NCI-H187 (cell line): ENCODE measurements around the gene NMNAT1.
"Not testable (repeated sequence)": the region's sequence is repeated elsewhere in the genome, so short reads cannot be mapped to it uniquely, and the experiment has no call there.

ENCODE experiments used
- DNase-seq, 2 experiments: peaks; one replicate each; lab custom pipeline; 2025; lab: John Stamatoyannopoulos, UW

Gene NMNAT1

DNA sequence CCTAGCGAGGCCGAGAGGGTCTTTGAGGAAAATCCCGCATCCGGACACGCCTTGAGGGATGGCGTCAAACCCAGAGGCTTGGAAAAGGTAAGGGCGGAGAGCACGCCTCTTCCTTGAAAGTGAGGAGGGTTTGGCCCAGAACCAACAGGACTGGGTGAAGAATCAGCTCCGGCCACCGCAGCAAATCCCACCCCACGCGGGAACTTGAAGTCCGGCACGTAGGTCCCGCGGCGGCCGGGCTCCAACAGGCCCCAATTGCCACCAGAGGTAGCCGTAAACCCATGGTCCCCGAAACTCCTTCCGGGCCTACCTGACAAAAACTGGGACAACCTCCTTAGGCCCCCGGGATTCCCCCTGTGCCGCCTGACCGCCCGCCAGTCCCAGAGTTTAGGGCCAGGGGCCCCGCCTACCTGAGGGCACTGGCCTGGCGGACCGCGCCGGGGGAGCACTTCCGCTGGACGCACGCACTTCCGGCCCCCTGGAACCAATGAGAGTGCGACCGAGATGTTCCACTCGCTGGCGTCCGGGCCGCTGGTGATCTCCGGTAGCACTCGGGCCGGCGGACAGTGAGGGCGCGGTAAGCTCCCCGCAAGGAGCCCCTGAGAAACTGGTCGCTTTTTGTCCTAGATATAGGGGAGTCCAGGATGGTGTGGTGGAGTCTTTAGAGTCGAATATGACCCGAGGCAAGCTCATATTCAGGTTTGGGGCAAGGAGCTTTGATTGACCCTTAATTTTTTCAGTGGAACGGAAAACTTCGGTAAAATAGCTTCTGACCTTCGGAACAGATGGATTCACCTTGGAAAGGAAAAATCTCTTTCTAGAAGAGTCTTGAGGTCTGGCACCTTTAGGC lies at the start of gene NMNAT1, which contains the start of gene LZIC:
NMNAT1 (plus strand) TSS at position 537 of the 850 bp plus-strand sequence. CDS start 28,599 bp downstream, outside the sequence.
LZIC (minus strand) TSS at position 453 of the 850 bp plus-strand sequence. CDS start 6,772 bp downstream, outside the sequence.
- peak; percentile 81 for DNase-seq

DNA sequence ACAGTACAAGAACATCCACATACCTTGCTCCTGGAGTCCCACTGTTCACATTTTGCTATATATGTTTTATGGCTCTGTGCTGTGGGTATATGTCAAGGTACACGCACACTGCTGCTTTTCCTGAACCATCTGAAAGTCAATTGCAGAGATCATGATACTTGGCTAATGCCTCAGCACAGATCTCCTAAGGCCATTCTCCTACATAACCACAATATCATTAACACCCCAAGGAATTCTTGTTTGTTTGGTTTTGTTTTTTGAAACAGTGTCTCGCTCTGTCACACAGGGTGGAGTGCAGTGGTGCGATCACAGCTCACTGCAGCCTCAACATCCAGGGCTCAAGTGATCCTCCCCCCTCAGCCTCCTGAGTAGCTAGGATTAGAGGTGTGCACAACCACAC lies 49.2 kb upstream of the NMNAT1 start:
- DNase-seq: no peak

- peak; percentile 74 to 85 for DNase-seq
Observed at GRCh38 chr1:9900142-9901043, 42.9 kb upstream of the NMNAT1 start.

- DNase-seq: no peak
Observed at GRCh38 chr1:9901148-9902059, 41.9 kb upstream of the NMNAT1 start.

DNA sequence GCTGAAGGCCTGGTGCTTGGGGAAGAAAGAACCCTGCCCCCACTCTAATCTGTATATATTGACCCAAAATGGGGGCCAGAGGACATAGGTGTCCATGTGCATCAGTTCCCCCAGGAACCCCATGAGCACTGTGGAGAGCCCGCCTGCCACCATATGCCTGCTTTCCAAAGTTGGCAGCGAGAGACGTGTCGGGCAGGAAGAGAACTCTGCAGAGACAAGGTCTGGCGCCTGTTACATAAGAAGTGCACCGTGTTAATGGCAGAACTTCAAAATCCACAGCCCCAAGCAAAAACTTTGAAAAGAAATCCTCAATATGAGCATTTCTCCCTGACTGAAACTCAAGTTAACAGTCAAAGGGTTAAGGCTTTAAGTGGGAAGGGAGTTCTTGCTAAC lies 41.2 kb upstream of the NMNAT1 start:
- DNase-seq: no peak

- no peak for DNase-seq
Observed at GRCh38 chr1:9903801-9904527, 39.3 kb upstream of the NMNAT1 start.

- DNase-seq: no peak
Observed at GRCh38 chr1:9904596-9904995, 38.7 kb upstream of the NMNAT1 start.

DNA sequence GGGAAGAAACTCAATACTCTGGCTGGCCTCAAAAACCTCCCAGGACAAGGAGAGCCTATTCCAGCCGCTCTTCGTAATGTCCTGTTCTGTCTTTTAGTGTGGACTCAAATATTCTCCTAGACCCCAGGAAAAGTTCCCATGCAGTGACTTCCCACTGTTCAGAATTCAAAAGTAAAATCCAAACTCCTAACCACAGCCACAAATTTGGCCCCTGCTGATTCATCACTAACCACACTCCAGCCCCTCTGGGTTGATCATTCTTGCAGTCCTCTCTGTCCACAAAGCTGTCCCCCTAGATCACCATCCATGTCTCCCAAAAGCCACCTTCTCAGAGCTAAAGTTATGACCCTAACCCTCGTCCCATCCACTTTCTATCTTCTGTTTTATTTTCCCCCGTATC lies 38.3 kb upstream of the NMNAT1 start:
- DNase-seq: no peak

GRCh38 chr1:9906466-9906865 lies 36.8 kb upstream of the NMNAT1 start:
- DNase-seq: no peak

DNA sequence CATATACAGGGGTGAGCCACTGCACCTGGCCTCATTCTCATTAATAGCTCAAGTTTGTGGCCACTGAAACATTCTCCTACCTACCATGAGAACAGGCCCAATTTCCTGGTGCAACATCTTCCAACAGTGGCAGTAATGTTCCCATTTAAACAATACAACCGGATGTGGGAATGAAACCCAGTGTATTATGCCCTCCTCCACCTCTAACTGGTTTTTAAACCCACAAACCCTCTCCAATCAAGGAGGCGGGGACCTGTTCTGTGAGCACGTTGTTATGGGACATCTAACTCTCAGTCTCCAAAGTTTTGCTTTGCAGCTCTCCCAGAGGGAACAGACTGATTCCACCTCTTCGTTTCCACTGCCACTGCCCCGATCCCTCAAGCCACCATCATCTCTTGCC lies 35.8 kb upstream of the NMNAT1 start:
- no peak for DNase-seq

GRCh38 chr1:9908871-9909233 lies 34.4 kb upstream of the NMNAT1 start:
- no peak for DNase-seq

DNA sequence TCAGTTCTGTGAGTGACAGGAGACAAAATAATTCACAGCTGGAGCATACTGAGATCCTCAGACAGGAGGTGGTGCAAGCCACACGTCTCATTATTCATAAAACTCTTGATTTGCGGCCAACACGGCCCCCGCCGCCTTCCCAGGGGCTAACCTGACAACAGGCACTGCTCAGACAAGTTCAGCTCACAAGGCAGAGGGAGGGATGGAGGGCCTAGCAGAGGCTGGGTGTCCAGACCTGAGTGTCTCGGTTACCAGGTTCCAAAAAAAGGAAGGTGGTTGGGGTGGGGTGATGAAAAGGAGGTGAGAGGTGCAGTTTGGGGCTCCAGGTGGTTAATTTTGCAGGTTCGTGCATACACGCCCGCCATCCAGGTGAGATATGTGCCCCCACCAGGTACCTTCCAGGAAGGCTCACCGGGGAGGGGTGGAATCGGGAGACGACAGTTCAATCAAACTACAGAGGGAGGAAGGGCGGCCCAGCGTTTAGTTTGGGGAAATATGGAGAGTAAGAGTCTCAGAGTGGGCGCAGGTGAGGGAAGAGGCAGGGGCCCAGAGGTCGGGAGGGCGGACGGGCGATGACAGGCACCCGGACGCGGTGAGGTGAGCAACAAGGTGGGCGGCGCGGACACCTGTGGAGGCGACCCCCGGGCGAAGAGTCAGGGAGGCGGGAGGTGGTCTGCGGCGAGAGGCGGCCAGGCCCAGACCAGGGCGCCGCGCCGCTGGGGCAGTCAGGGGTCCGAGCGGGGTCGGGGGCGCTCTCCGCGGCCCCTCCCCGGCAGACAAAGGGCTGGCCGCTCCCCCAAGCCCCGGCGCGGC lies 33.8 kb upstream of the NMNAT1 start:
- DNase-seq: no peak

DNA sequence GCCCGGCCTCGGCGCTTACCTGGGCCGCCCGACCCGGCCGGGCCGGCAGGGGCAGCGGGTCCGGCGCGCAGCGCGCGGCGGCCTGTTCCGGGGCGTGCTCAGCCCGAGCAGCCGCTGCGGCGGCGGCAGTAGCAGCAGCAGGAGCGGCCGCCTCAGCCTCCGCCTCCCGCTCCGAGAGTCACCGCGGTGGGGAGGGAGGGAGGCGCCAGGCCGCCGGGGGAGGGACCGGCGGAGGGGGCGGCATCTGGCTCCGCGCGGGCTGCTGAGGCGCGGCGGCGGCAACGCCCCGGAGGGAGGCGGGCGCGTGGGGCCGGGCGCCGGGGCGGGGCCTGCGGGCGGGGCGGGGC lies 33.2 kb upstream of the NMNAT1 start, which contains the start of gene CTNNBIP1:
CTNNBIP1 (minus strand) TSS at position 194 of the 347 bp plus-strand sequence. CDS start 38,205 bp downstream, outside the sequence.
- DNase-seq: no peak

DNA sequence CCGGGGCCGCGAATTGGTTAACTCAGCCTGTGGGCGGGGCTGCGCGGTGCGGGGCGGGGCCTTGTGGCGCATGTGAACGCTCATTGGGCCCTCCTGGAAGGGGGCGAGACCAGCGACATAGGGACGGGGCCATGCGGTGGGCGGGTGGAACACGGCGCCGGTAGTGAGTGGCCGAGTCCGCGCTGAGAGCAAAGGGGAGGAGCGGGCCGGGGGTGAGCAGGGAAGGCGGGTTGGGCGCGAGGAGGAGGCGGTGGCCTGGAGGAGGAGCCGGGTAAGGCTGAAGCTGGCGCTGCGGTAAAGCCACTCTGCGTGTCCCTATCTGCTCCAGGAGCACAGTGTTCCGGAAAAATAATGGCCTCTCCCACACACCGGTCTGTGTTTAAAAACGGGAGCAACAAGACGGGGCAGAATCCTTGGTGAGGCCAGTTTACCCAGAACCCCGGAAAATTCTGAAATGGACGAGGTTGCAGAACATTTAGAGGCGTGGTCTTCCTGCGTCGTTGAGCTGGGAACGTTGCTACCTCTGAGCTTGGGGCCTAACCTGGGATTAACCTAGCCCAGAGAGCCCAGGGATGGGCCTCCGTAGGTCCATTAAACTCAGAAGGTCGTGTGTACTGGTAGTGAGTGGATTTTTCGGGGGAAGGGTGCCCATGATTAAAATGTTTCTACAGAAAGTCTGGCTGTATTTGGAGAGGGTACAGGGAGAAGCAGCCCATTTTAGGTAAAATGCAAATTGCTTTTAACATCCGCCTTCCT lies 32.7 kb upstream of the NMNAT1 start:
- peak; percentile 94 to 98 for DNase-seq

- DNase-seq: no peak
Observed at GRCh38 chr1:9912264-9912936, 30.9 kb upstream of the NMNAT1 start.

DNA sequence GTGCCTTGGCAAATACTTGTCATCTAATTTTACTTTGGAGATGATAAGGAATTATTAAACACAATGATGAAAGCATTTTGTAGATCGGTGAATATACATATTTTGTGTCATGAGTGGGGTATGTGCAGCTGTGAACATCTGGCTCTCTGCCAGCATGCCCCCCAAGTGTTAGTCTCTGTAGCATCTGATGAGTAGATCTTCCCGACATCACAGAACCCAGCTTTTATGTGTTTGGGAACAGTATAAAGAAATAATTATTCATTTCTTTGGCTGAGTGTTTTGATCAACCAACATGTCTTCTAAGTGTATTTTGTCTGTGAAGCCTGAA lies 28.7 kb upstream of the NMNAT1 start:
- DNase-seq: no peak

GRCh38 chr1:9916452-9916851 lies 26.8 kb upstream of the NMNAT1 start:
- no peak for DNase-seq

GRCh38 chr1:9917495-9917894 lies 25.8 kb upstream of the NMNAT1 start:
- not testable (repeated sequence) for DNase-seq

GRCh38 chr1:9917901-9918300 lies 25.4 kb upstream of the NMNAT1 start:
- no peak for DNase-seq
